HG02840 (cell line): ENCODE results near the gene CACNA2D3.

Experiments used
- ATAC-seq: cut with Tn5 transposase; IDR thresholded peaks from one replicate; pipeline ENCODE4 v1.9.1; 2021; ENCODE audit warnings: mild to moderate bottlenecking, moderate library complexity, moderate number of reproducible peaks; ENCODE audit not compliant: unreplicated experiment, low FRiP score

CACNA2D3 gene

DNA sequence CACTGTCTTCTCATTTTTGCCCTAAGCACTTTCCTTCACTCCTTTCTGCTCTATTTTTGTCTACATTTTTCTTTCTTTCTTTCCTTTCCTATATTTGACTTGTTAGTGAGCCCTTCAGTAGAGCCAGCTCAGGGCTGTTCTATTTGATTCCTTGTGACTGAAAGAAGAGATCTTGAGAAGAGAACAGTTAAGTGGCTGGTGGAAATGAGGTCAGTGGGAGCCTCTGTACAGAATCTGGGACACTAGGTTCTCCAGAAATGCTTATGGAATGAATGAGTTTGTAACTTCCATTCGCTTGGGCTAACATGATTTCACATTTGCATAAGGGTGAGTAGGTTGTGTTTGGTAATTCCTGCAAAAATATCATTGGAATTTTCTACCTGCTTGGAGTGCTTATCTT lies 45.6 kb downstream of the CACNA2D3 start:
- ATAC-seq = no peak

DNA sequence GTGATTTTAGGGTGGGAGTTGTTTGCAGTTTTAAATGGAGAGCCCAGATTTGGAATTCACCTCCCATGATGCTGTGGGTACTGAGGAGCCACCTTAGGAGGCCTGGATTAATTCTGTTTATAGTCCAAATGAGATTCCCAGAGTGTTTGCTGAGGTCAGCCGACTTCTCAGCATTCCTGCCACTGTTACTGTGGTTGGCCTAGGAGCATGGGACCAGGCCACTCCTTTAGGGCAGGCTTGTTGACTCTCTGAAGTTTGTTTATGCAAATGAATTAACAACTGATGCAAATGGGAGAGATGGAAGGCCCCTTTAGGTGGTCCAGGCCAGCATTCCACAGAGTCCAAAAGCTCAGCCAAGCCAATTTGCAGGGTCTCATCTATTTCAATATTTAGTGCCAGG lies 46.1 kb downstream of the CACNA2D3 start:
- no peak for ATAC-seq

DNA sequence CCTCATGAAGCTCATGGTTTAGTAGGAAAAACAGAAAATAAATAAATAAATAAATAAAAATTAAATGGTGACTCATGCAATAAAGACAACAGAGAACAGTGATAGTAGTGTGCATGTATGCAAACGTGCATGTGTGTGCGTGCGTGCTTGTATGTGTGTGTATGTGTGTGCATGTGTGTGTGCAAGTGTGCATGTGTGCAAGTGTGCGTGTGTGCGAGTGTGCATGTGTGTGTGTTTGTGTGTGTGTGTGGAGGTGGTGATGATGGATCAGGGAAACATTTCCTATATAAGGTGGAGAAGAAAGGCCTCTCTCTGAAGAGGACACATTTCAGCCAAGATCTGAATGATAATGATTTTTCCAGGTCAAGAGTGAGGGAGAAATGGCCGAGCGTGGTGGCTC lies 47.2 kb downstream of the CACNA2D3 start:
- ATAC-seq = no peak

DNA sequence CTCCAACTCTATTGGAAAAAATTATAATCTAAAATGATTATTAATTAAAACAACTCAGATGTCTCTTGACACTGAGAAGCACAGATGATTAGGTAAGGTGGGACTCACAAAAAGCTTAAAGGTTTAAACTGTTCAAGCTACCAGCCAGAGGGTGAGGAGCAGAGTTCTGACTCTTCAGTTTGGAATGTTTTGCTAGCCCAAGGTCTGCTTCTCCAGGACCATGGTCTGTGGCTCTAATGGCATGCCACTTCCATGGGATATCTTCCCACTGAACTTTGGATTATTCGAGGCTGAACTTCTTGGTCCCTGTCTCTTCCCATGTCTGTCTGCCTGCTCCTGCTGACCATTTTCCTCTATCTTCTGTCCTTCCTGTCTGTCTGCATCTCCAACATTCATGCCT lies 49.2 kb downstream of the CACNA2D3 start:
- no peak for ATAC-seq

DNA sequence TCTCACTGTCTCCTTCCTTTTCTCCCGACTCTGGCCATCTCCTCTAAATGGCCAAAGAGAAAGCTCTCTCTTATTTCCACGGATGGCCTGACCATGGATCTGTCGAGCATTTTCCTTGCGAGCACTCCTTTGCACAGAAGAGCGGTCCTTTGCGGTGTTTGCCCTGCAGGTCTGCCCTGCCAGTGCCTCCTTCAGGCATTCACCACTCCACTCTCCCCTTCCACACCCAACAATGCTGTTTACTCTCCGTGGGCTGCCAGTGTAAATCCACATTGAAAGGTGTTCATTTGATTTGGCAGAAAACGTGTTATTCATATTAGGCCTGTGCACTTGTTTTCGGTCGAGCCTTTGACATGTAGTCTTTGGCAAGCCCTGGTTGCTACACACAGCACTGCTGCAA lies 49.6 kb downstream of the CACNA2D3 start:
- no peak for ATAC-seq

DNA sequence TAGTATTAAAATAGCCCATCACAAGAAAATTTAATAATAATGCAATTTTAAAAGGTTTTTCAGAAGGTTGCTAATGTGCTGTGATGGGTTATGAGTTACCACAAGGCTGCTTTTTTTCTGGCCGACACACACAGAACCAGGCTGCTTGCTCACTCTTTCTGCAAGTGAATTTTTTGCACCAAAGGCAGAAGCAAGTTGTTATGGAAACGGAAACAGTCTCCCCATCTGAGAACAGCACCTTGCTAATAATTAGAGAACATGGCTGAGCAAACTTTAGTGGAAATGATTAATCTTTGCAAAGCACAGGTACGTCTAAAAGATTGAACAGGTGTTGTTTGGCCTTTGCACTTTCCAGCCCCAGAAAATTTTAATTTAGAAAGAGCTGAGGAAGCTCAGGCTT lies 51.0 kb downstream of the CACNA2D3 start:
- ATAC-seq = no peak

DNA sequence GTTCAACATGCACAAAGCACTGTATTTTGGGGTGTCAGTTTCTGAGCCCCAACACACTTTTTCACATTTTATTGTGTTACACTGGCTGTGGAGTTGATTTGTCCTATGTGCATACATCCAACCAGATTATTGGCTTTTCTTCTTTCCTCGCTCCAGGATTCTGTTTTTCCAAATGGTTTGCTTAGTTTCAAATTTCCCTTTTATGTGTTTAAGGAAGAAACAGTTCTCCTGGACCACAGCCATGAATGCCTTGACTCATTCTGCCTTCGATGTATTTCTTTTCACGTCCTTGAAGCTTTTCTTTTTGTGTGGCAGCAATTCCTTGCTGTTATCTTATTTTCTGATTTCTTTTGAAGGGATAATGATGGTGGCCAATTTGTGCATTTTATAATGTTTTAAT lies 53.8 kb downstream of the CACNA2D3 start:
- no peak for ATAC-seq

DNA sequence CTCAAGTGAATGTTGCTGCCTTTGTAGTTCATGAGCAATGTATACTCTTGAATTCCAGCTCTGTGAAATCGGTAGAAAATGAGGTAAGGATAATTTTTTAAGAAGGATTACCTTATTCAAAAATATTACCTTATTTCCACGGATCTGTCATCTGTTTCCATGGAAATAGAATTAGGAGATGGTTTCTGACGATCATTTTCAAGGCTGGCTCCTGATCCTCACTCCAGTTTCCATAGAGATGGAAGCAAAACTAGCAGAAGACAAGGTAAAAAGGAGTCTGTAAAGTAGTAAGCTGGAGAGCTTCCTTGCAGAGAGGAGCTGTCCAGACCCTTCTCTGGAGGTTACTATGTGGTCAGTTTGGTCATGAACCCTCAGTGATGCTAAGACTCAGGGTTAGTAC lies 55.5 kb downstream of the CACNA2D3 start:
- no peak for ATAC-seq

DNA sequence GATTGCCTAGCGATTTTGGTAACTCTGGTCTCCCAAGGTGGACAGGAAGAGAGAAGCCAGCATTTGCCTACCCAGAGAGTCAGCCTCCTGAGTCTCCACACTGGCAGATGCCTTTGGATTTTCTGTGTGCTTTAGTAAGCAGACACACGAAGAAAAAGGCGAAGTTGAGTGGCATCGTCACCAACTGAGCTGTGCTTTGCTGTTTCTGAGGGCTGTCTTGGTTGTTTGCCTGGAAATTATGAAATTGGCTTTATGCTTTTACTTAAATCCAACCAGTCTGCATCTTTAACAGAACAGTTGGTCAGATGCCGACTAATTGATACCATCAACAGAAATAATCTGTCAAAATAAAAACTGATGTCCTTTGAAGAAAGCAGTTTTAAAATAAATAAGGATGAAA lies 56.0 kb downstream of the CACNA2D3 start:
- no peak for ATAC-seq

DNA sequence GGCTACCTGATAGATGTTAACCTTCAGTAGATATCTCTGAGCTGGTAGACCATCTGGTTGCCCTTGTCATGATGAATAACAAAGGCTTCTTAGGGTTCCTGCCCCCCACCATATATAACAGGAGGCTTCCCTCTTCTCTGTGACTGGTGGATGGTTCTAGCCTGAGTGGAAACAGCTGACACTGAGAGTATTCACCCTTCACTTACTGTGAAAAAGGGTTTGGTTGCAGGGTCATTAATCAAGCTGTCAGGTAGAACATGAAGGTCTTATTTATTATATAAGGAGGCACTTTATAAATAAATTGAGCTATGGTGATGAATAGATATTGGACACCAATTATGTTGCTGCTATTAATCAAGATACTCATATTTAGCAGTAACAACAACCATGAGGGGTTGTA lies 58.6 kb downstream of the CACNA2D3 start:
- ATAC-seq = no peak

DNA sequence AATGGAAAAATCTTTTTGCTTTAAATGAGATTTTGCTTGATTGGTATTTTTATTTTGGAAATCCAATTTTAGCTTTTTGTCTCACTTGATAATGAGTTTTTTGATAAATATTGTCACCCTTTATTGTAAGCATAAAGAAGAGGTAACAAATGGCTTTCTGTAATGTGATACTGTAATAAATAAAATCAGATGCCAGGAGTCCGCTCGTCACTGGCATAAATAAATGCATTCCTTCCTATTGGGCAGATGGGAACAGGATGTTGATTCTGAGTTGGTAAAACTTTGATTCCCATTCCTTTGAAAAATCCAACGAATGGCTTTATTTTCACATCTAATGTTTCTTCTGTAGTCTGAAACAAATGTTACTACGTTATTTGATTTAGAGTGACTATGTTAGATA lies 59.9 kb downstream of the CACNA2D3 start:
- no peak for ATAC-seq

DNA sequence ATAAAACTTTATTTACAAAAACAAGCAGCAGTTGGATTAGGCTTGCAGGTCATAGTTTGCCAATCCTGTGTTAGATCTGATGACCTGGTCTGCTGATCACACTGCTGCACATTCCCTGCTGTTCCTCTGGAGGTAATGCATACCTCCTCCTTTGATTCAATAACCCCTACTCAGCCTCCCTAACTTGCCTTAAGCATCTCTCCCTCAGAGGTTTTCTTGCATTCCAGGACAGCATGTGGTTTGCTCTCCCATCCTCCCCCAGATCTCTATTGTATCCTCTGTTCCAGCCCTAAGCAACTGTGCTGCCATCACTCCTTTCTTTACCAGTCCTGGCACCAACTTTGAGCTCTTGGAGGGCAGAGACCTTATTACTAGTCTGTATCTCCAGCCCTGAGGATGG lies 63.4 kb downstream of the CACNA2D3 start:
- no peak for ATAC-seq

DNA sequence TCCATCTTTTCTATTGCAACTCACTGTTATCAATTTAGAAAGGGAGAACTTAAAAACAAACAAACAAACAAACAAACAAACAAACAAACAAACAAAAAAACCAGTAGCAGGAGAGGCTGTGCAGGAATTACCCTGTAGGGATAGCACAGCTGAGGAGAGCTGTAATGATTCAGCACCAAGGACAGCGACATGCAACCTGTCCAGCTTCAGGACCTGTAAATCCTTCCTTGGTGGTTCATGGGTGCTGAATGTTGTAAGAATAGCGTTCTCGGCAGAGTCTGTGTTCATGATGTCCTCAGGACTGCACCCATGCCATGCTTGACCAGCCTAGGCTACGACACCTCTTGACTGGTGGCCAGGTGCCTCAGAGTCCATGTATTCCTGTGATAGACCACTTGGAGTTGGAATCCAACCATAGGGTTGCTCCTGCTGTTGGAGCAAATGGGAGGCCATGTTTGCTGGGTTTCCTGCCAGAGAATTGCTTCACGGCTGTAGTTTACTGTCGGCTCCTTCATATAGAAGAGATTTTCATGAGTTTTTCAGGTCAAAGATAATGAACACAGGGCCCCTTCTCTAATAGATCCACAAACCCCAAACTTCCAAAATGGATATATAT lies 65.9 kb downstream of the CACNA2D3 start:
- ATAC-seq = no peak

DNA sequence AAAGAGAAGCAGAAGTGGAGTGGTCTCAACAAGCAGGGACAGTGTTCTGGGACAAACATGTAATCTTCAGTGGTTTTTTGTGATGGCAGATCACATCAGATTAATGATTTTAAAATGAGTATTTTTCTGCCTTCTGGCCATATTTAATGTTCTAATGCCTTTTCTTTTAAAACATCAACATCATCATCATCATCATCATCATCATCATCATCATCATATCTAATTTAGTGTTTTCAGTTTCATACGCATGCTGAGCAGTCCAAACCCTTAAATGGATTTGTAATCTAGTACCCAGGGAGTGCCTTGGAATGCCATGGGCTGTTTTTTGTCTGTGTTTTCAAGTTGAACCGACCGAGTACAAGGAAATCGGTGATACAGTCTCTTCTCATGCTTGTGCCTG lies 68.9 kb downstream of the CACNA2D3 start:
- ATAC-seq = no peak

DNA sequence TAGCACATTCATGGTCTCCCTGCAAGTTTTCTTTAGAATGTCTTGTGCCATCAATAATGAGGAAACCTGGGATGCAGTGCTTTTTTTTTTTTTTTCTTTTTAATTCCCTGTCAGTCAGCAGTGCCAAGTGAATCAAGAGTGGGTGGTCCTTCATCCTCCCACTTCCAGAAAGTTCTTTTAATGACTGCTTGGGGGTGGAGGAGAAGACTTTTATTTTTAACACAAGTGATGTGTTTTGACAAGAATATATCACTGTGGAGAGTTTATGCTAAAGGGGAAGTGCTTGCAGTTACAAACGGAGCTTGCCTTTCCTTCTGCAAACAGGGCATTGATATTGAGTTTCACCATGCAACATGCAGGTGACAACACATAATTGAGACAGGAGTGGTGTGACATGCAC lies 69.7 kb downstream of the CACNA2D3 start:
- ATAC-seq = no peak

DNA sequence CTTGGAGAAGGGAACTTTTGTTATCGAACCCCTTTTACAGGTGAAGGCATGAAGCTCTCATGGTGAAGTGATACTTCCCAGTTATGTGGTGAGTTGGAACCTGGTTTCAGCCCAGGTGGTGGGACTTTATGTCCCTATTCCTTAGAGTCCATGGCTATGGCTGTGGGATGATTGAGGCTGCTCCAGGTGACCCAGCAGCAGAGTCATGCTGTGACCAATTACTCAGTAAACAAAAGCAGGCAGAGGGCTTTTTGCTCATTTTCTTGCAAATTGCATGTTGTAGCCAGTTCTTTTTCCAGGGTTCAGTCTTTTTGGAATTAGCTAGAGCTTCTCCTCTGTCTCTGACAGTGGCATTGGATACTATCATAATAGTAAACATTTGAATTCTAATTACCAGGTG lies 70.7 kb downstream of the CACNA2D3 start:
- ATAC-seq = no peak

DNA sequence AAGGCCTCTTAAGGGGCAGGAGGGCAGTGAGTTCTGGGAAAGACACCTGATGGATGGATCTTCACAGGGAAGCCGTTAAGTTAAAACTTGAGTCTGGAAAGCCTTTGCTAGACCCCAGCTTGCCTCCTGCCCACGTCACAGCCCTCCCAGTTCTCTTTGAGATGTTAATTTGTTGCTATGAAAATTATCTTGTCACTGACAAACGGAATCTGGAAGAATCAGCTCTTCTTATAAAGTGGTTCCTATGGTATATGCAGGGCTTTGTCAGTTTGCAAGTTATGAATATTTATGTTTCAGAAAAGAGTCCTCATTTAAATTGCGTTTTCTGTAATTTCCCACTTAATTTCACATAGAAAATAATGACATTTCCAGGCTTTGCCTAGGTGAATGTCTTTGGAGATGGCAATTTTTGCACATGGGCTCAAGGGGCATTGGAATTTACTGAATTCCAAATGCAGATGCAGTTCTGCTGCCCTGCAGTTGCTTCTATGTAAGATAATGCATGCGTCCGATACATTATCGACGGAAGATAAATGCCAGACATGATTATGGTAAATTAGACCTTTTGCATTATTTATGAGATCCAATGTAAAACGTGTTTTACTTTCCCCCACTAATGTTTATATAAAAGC lies 74.1 kb downstream of the CACNA2D3 start:
- no peak for ATAC-seq

DNA sequence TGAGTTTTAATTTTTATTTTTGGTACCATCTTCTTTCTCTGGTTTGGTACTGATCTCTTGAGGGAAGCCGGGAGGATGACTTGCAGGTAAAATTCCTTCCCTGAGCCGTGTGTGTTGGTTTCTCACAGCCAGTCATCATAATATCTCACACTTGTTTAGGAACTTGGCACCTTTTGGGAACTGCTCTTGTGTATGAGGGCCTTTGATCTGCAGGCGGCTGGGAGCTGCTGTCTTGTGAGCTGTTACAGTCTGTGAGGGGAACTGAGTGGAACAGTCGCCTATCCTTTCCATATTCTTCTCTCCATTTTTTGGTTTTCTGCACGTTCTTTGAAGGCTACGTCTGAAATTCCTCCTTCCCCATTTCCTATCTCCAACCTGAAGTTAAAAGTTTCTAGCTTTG lies 75.2 kb downstream of the CACNA2D3 start:
- ATAC-seq = no peak

DNA sequence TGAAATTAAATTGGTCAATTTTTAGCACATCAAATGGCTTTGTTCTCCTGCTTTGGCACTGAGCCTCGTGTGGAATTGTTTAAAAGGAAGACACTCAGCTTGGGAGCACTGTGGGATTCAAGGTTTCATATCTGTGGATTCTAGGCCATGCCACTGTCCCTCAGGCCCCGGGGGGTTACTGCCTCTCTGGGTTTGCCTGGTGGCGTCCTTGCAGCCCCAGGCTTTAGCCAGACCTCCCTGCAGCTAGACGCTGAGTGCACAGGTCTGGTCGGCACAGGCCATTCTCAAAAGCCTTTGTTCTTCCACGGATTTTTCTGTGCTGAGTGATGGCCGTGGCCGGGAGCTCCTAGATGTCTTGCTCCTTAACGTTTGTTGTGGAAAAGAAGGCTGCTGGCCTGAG lies 76.2 kb downstream of the CACNA2D3 start:
- ATAC-seq = no peak

DNA sequence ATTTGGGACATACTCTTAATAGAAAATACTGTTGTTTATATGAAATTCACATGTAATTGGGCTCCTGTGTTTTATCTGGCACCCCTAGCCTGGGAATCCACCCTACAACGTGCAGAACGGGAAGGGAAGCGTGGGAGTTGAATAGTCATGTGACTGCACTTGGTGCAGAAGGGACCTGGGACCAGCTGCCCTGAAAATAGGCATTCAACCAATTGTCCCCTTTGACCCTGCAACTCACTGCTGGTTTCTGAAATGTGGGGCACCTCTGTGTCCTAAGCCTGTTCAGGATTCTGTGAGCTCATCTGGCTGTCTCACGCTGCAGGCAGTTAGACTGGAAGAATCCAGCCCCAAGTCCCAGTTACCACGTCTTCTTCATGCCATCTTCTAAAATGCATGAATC lies 79.7 kb downstream of the CACNA2D3 start:
- ATAC-seq = no peak

DNA sequence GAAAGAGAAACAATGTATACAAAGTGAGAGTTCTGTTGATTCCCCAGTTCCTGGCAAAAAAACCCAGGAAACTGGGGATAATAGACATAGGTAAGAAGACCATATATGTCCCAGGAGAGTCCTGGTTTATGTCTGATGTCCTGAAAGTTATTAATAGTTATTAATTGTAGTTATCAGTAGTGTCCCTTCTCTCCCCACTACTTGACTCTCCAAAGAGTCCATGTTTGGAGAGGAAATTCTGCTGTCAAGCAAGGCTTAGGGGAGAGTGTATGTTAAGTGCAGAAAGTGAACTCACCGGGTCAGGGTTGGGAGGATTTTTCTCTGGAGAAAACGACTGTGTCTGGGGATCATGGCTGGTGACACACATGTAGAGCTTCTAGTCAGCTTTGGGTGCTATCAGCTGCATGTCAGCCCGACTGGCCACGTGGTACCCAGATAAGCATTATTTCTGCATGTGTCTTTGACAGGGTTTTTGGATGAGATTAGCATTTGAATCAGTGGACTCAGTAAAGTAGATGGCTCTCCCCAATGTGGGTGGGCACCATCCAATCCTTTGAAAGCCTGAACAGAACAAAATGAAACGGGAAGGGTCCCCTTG lies 80.4 kb downstream of the CACNA2D3 start:
- no peak for ATAC-seq

DNA sequence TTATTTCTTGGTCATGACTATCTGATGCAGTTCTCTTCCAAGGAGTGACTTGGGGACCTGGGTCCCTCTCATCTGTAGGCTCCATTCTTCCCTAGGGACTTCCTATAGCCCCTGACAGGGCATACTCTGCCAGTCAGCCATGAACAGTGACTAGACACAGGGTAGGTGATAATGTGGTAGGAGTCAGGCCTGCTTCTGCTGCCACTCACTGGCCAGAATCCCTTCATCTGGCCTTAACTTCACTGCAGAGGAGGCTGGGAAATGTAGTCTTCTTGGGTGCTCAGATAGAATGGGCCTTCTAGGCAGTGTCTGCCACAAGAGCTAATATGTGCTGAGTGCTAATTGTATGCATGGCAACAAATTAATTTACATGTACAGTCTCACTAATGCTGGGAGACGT lies 84.5 kb downstream of the CACNA2D3 start:
- ATAC-seq = no peak
